Activated B cell treated with CpG ODN at 0.5 μM for 24 hours (primary cell): Measurements from ENCODE around the gene CASKIN1. TPM values are rescaled to one million over a fixed set of nuclear protein-coding genes. Genes with fewer than 3 reads are reported as not detected.
"Not testable (repeated sequence)": the region's sequence is repeated elsewhere in the genome, so short reads cannot be mapped to it uniquely, and the experiment has no call there.

Experiments used
- ATAC-seq: fragments of 200-7000 bp; cut with Tn5 transposase; one replicate; pipeline ENCODE4 v1.10.0; 2021; ENCODE audit warnings: low read depth, mild to moderate bottlenecking, moderate library complexity
- CTCF ChIA-PET: fragments of 350-600 bp; sonication (Branson Sonifier 250); formaldehyde crosslinking; loops from one replicate; lab custom pipeline; 2021; ENCODE audit warnings: antibody characterized with exemption; lab: Charles Lee
- POLR2A ChIA-PET: fragments of 350-600 bp; sonication (Branson Sonifier 250); formaldehyde crosslinking; loops from one replicate; lab custom pipeline; 2021; ENCODE audit warnings: antibody characterized with exemption; lab: Charles Lee
- DNase-seq: peaks from one replicate; pipeline ENCODE4 v3.0.0; 2022
- H3K27ac Mint-ChIP-seq: one replicate; pipeline ENCODE4 v1.8.0; 2020; ENCODE audit warnings: mixed read lengths
- H3K27me3 Mint-ChIP-seq: one replicate; pipeline ENCODE4 v1.8.0; 2021; ENCODE audit warnings: mixed read lengths
- H3K36me3 Mint-ChIP-seq: one replicate; pipeline ENCODE4 v1.8.0; 2021; ENCODE audit warnings: low read depth, mixed read lengths
- H3K4me1 Mint-ChIP-seq: one replicate; pipeline ENCODE4 v1.8.0; 2021; ENCODE audit warnings: mixed read lengths
- H3K4me3 Mint-ChIP-seq: one replicate; pipeline ENCODE4 v1.8.0; 2020; ENCODE audit warnings: mild to moderate bottlenecking, mixed read lengths
- H3K9me3 Mint-ChIP-seq: one replicate; pipeline ENCODE4 v1.8.0; 2020; ENCODE audit warnings: mixed read lengths
- intact Hi-C: fragments of 100-400 bp; cut with micrococcal nuclease; formaldehyde crosslinking; loops from one replicate; pipeline ENCODE4 v1.15.1; 2024
- total RNA-seq: library from RNA; stranded (reverse); gene quantifications from 2 replicates; pipeline ENCODE4 v1.2.3, GENCODE V29; 2022

The CASKIN1 gene
- total RNA-seq, 1 donor from 2014 or later = not detected

- POLR2A ChIA-PET, CTCF ChIA-PET, DNase-seq, H3K9me3 Mint-ChIP-seq, H3K4me3 Mint-ChIP-seq, H3K36me3 Mint-ChIP-seq, H3K27ac Mint-ChIP-seq, H3K27me3 Mint-ChIP-seq, ATAC-seq, intact Hi-C loops: not testable (repeated sequence)
- peaks cover 25% of the 10 kb centered on the region for H3K4me1 Mint-ChIP-seq
Measured at GRCh38 chr16:2127630-2128280, 68.7 kb downstream of the CASKIN1 start.

Other genes with a start within 250 kb of the CASKIN1 start
- gene RPL3L, start 241.9 kb downstream of the CASKIN1 start, total RNA-seq = not detected in 2 replicates
- 77.4 and 92.5 TPM in 2 replicates for gene NDUFB10, start 237.1 kb downstream of the CASKIN1 start, total RNA-seq
- gene RPS2, start 231.8 kb downstream of the CASKIN1 start, total RNA-seq = 5,116 and 5,913 TPM in 2 replicates
- gene RNF151, start 229.7 kb downstream of the CASKIN1 start, total RNA-seq = not detected in 2 replicates
- 41.8 and 44.2 TPM in 2 replicates for gene TBL3, start 224.6 kb downstream of the CASKIN1 start, total RNA-seq
- 0.37 and 0.73 TPM in 2 replicates for gene NOXO1, start 215.1 kb downstream of the CASKIN1 start, total RNA-seq
- gene GFER, start 212.4 kb downstream of the CASKIN1 start, total RNA-seq = 31.6 and 39.4 TPM in 2 replicates
- 10.0 and 11.3 TPM in 2 replicates for gene SYNGR3, start 206.6 kb downstream of the CASKIN1 start, total RNA-seq
- 56.4 and 59.3 TPM in 2 replicates for gene ZNF598, start 186.8 kb downstream of the CASKIN1 start, total RNA-seq
- 1.5 and 1.7 TPM in 2 replicates for gene NPW, start 176.8 kb downstream of the CASKIN1 start, total RNA-seq
- gene NHERF2, start 169.7 kb downstream of the CASKIN1 start, total RNA-seq = 0.56 and 0.93 TPM in 2 replicates
- gene NTHL1, start 148.8 kb downstream of the CASKIN1 start, total RNA-seq = 10.5 and 11.5 TPM in 2 replicates
- 130 and 139 TPM in 2 replicates for gene TSC2, start 148.6 kb downstream of the CASKIN1 start, total RNA-seq
- 58.6 and 84.2 TPM in 2 replicates for gene PKD1, start 60.7 kb downstream of the CASKIN1 start, total RNA-seq
- 0.61 TPM in 1 of 2 replicates, not detected in the other for gene RAB26, start 48.0 kb downstream of the CASKIN1 start, total RNA-seq
- gene TRAF7, start 40.8 kb downstream of the CASKIN1 start, total RNA-seq = 72.7 and 78.1 TPM in 2 replicates
- gene MLST8, start 8.8 kb upstream of the CASKIN1 start, total RNA-seq = 35.7 and 38.7 TPM in 2 replicates
- gene BRICD5, start 14.3 kb upstream of the CASKIN1 start, total RNA-seq = 4.9 and 5.1 TPM in 2 replicates
- 9.9 and 10.4 TPM in 2 replicates for gene PGP, start 18.2 kb upstream of the CASKIN1 start, total RNA-seq
- gene E4F1, start 27.0 kb upstream of the CASKIN1 start, total RNA-seq = 29.9 and 31.3 TPM in 2 replicates
- gene DNASE1L2, start 39.8 kb upstream of the CASKIN1 start, total RNA-seq = 1.2 and 1.3 TPM in 2 replicates
- 38.1 and 43.0 TPM in 2 replicates for gene ECI1, start 55.0 kb upstream of the CASKIN1 start, total RNA-seq
- 228 and 232 TPM in 2 replicates for gene RNPS1, start 71.5 kb upstream of the CASKIN1 start, total RNA-seq
- gene ABCA3, start 144.1 kb upstream of the CASKIN1 start, total RNA-seq = 2.4 and 3.1 TPM in 2 replicates
- gene CCNF, start 232.8 kb upstream of the CASKIN1 start, total RNA-seq = 5.3 and 5.5 TPM in 2 replicates